ENCODE data around the gene ZNF185.

GRCh38 chrX:152941328-152942076, 43.6 kb downstream of the ZNF185 start:
- TF ChIP-seq CTCF (IDR thresholded peaks at IDR 0.05 in 4 of 5, conservative IDR thresholded peaks at IDR 0.05 in 1 of 5) (peak; percentile 75 to 97 (median 85)), POLR2A (IDR thresholded peaks at IDR 0.05) (no peak)
